BJ (cell line): ENCODE results near the gene ICA1. TPM values are rescaled to one million over a fixed set of nuclear protein-coding genes. Genes with fewer than 3 reads are reported as not detected.

Source experiments
- CTCF ChIA-PET: fragments of 350-600 bp; formaldehyde crosslinking; extraction: SDS; loops from one replicate; lab custom pipeline; 2021; ENCODE audit warnings: antibody characterized with exemption, inconsistent platforms; lab: Yijun Ruan, JAX
- POLR2A ChIA-PET: fragments of 300-600 bp; sonication (Branson Sonifier 250); formaldehyde crosslinking; extraction: SDS; loops from one replicate; lab custom pipeline; 2021; ENCODE audit warnings: antibody characterized with exemption; lab: Charles Lee
- DNase-seq: peaks from one replicate; pipeline ENCODE4 v3.0.0-alpha.2; 2011; ENCODE audit warnings: low read depth
- H3K27me3 ChIP-seq: 2 replicates; pipeline ENCODE4 v1.6.0; 2011; ENCODE audit warnings: low read length; ENCODE audit not compliant: control insufficient read depth, insufficient read depth
- H3K36me3 ChIP-seq: 2 replicates; pipeline ENCODE4 v1.5.1; 2011; ENCODE audit warnings: low read length; ENCODE audit not compliant: control insufficient read depth, insufficient read depth
- H3K4me3 ChIP-seq: 2 replicates; pipeline ENCODE4 v1.5.1; 2011; ENCODE audit warnings: low read depth, mild to moderate bottlenecking, control low read depth, low read length
- polyA plus RNA-seq: library from polyadenylated mRNA; depleted of rRNA; stranded (reverse); fragments of >200 nt; gene quantifications from 2 replicates; pipeline ENCODE4 v1.2.3, GENCODE V29; 2011
- TF ChIP-seq, protein P1 (sequence below): IDR thresholded peaks from 2 replicates; pipeline ENCODE4 v1.5.1; 2011; ENCODE audit warnings: low read depth, mild to moderate bottlenecking, control low read depth, inconsistent platforms, low read length, moderate library complexity; ENCODE audit not compliant: insufficient read depth

The ICA1 gene
- polyA plus RNA-seq, 1 experiment: 0.15 TPM

DNA sequence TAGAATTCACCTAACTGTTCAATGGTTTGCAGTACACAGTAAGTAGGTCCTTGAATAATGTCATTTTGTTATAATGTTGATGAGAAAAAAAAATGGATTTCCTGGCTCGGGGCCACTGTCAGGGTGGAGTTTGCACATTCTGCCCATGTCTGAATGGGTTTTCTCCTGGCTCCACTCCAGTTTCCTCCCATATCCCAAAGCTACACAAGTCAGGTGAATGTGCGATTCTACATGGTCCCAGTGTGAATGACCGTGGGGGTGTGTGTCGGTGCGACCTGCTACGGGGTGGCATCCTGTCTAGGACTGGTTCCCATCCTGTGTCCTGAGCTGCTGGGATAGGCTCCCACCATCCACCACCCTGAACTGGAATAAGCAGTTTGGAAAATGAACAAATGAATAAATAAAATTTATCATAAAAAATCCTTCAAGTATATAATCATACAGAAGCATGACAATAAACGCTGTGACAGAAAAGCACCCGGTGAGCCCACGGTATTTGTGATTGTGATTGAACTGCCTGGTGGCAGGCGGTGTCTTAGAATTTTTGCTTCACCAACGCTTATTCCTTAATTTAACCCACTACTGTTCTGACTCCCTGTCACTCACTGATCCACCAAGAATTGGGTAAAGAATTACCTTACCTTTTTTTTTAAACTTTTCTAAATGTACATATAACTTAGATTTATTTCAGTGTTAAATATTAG lies 114.1 kb downstream of the ICA1 start:
- TF ChIP-seq, protein P1, sequence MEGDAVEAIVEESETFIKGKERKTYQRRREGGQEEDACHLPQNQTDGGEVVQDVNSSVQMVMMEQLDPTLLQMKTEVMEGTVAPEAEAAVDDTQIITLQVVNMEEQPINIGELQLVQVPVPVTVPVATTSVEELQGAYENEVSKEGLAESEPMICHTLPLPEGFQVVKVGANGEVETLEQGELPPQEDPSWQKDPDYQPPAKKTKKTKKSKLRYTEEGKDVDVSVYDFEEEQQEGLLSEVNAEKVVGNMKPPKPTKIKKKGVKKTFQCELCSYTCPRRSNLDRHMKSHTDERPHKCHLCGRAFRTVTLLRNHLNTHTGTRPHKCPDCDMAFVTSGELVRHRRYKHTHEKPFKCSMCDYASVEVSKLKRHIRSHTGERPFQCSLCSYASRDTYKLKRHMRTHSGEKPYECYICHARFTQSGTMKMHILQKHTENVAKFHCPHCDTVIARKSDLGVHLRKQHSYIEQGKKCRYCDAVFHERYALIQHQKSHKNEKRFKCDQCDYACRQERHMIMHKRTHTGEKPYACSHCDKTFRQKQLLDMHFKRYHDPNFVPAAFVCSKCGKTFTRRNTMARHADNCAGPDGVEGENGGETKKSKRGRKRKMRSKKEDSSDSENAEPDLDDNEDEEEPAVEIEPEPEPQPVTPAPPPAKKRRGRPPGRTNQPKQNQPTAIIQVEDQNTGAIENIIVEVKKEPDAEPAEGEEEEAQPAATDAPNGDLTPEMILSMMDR: no peak
- ChIA-PET POLR2A (no interaction called here), CTCF (interaction anchor here (1.0 kb wide), 1 partner anchor 12 kb away, joined by 3 read pairs; no protein-coding TSS in a partner anchor)
- no peak for DNase-seq
- Histone ChIP-seq H3K36me3 (no peaks in the 10 kb centered on the region), H3K27me3 (0 out of 2 replicates have a peak, but pooled peaks cover 2% of the 10 kb centered on the region), H3K4me3 (no peak overlapping the region)

DNA sequence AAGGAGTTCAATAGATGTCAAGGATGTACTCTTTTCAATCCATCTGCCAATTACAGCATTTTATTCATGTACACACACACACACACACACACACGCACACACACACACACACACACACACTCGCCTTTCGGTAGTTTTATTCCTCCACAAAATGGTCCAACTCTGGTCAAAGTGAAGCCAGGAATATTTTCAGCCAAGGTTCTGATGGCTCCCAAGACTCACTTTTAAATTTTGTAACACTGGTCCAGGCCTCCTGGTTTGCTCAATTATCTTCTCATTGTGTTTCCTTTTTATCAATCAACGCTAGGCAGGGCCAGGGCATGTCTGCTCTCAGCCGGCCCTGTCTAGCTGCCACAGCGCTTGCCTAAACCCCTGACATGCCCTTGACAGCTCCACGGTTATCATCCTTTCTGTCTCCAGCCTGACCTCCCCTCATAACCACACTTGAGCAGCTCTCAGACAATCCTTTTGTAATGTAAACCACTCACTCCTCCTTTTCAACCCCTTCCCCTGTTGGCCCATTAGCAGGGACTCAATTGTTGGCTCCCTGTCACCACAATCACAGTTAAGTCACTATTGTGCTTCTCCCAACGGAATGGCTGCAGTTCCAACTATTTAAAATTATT lies 115.1 kb downstream of the ICA1 start:
- no peaks in the 10 kb centered on the region for H3K36me3 ChIP-seq
- ChIA-PET POLR2A (no interaction called here), CTCF (no interaction called here)
- 0 out of 2 replicates have a peak, but pooled peaks cover 2% of the 10 kb centered on the region for H3K27me3 ChIP-seq
- H3K4me3 ChIP-seq: no peak overlapping the region
- TF ChIP-seq, protein P1: no peak
- no peak for DNase-seq

DNA sequence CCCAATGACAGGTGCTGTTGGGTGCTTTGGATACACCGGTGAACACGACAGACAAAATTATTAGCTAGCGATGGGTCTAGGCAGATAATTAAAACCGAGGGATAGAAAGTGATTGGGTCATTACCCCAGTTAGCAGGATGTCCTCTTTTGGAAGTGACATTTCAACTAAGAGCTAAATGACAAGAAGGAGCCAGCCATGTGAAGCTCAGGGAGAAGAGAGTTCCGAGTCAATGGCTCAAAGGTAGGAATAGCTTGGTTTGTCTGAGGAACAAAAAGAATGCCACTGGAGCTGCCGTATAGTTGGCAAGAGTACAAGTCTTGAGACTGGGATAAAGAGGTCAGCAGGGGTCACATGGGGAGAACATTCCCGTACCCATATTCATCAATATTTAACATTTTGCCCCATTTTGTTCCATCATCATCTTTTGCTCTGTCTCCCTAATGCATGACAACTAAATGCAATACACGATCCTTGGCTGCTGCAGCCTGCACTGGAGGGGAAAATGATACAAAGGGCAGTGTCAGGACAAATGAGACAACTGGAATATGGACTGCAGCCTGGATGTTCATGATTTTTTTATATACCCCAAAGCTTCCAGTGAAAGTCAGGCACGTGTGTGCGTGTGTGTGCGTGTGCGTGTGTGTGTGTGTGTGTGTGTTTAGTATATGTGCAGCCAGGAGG lies 115.7 kb downstream of the ICA1 start:
- CTCF ChIA-PET: no interaction called here
- DNase-seq: no peak
- TF ChIP-seq, protein P1: no peak
- no peaks in the 10 kb centered on the region for H3K36me3 ChIP-seq
- H3K27me3 ChIP-seq: 0 out of 2 replicates have a peak, but pooled peaks cover 2% of the 10 kb centered on the region
- POLR2A ChIA-PET: no interaction called here
- no peak overlapping the region for H3K4me3 ChIP-seq

DNA sequence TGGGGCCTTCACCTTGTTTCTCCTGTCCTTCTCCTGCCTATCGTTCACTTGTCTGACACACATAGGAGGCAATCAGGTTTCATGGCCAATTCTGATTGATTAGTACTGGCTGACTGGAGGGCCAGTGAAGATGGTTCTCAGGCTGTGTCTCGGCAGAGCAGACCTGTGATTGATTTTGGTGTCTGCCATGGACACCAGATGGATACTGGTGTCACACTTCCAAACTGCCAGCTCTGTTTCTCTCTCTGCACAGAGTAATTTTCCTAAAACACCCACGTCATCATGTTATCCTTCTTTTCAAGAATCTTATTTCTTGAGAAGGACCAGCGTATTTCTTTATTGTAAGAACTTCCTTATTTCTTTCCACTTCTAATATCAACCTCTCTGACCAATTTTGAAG lies 117.1 kb downstream of the ICA1 start:
- Histone ChIP-seq H3K4me3 (no peak overlapping the region), H3K36me3 (no peaks in the 10 kb centered on the region), H3K27me3 (0 out of 2 replicates have a peak, but pooled peaks cover 2% of the 10 kb centered on the region)
- POLR2A ChIA-PET: no interaction called here
- CTCF ChIA-PET: no interaction called here
- DNase-seq: no peak
- TF ChIP-seq, protein P1: no peak
